Lower leg skin (tissue), 3 donors: Measurements from ENCODE around the gene KIF21B.

Experiments
- POLR2A ChIP-seq, 2 donors: fragments of 450-650 bp; IDR thresholded peaks; one replicate each; pipeline ENCODE4 v1.6.1; 2016 to 2017; ENCODE audit warnings: antibody characterized with exemption in 2 of 2, mild to moderate bottlenecking in 1 of 2, moderate library complexity in 1 of 2
- TF ChIP-seq, protein P1 (sequence below), 3 donors: fragments of 450-650 bp; IDR thresholded peaks; one replicate each; pipeline ENCODE4 v1.5.1; 2016; ENCODE audit warnings: antibody characterized with exemption in 3 of 3, mild to moderate bottlenecking in 3 of 3, moderate library complexity in 2 of 3

DNA sequence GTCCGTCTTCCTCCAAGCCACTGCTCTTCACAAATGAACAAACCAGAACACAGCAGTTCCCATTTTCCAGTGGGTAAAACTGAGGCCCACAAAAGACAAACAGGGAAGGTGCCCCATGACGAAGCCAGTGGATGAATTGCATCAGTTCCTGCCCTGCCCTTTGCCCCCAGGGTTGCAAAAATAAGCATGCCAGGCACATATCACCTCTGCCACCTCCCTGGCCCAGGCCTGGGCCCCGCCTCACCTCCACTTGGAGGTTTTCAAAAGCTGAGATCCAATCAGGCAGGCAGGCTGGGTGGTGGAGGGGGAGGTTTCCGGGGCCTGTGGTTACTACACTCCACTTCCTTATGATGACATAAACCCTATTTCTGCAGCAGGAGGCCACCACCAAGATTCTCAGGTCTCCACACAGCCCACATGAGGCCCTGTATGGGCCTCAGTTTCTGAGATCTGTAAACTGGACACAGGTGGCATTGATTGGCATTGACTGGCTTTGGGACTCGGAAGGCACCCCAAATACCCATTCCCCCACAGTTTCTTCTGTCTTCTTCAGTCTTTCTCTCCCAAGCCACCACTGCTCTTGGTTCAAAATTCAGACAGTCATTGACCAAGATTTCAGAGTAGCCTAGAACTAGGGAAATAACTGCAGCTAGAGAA, 4.1 kb downstream of the KIF21B start:
- TF ChIP-seq, protein P1, sequence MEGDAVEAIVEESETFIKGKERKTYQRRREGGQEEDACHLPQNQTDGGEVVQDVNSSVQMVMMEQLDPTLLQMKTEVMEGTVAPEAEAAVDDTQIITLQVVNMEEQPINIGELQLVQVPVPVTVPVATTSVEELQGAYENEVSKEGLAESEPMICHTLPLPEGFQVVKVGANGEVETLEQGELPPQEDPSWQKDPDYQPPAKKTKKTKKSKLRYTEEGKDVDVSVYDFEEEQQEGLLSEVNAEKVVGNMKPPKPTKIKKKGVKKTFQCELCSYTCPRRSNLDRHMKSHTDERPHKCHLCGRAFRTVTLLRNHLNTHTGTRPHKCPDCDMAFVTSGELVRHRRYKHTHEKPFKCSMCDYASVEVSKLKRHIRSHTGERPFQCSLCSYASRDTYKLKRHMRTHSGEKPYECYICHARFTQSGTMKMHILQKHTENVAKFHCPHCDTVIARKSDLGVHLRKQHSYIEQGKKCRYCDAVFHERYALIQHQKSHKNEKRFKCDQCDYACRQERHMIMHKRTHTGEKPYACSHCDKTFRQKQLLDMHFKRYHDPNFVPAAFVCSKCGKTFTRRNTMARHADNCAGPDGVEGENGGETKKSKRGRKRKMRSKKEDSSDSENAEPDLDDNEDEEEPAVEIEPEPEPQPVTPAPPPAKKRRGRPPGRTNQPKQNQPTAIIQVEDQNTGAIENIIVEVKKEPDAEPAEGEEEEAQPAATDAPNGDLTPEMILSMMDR (IDR thresholded peaks at IDR 0.05) = no peak
- no peak for TF ChIP-seq POLR2A (IDR thresholded peaks at IDR 0.05)
